K562 (cell line): ENCODE data around the gene MAL.

Source experiments
- ARNT ChIP-seq, 2 experiments: fragments of 450-650 bp; IDR thresholded peaks; 2 replicates each; pipeline ENCODE4 v1.6.1; 2016; ENCODE audit warnings: mild to moderate bottlenecking in 1 of 2
- HIVEP1 ChIP-seq: fragments of 250-450 bp; sonication (Bioruptor Pico); IDR thresholded peaks from 2 replicates; pipeline ENCODE4 v1.4.0; 2020; ENCODE audit warnings: mild to moderate bottlenecking
- SAFB2 ChIP-seq: fragments of 200-400 bp; formaldehyde crosslinking; IDR thresholded peaks from 2 replicates; pipeline ENCODE4 v1.6.1; 2018; ENCODE audit warnings: borderline replicate concordance, low read length, low read depth, moderate library complexity; ENCODE audit not compliant: severe bottlenecking
- TBL1XR1 ChIP-seq, 2 experiments: IDR thresholded peaks; 2 replicates each; pipeline ENCODE4 v1.6.1; 2012; ENCODE audit warnings: improper control_type of control experiment in 2 of 2, low read length in 2 of 2, mild to moderate bottlenecking in 1 of 2

- no peak for TF ChIP-seq ARNT (IDR thresholded peaks at IDR 0.05)
- TF ChIP-seq SAFB2, result no peak
- no peak for TF ChIP-seq HIVEP1 (CRISPR knock-in tag)
- TF ChIP-seq TBL1XR1 (IDR thresholded peaks at IDR 0.05; ENCODE audit: low read length in 2 of 2), result no peak
These were observed 1.8 kb downstream of the MAL start for GRCh38 chr2:95027369-95027720.
